Amygdala (tissue), 56 donors: ENCODE measurements around the gene OBSL1.

ENCODE experiments used
- DNase-seq, 56 donors: peaks; one replicate each; lab custom pipeline; 2025; lab: John Stamatoyannopoulos, UW

Gene OBSL1

GRCh38 chr2:219537657-219538488, 33.5 kb downstream of the OBSL1 start:
- DNase-seq, result no peak

GRCh38 chr2:219536967-219537366, 34.4 kb downstream of the OBSL1 start:
- no peak for DNase-seq

- DNase-seq, result no peak
Measured at GRCh38 chr2:219536425-219536824, 34.9 kb downstream of the OBSL1 start.

- no peak for DNase-seq
Measured at GRCh38 chr2:219533930-219534661, 37.2 kb downstream of the OBSL1 start.

GRCh38 chr2:219532378-219532649, 39.0 kb downstream of the OBSL1 start:
- no peak for DNase-seq

GRCh38 chr2:219531639-219532377, 39.5 kb downstream of the OBSL1 start:
- no peak for DNase-seq

GRCh38 chr2:219530048-219530963, 41.0 kb downstream of the OBSL1 start:
- peak; percentile 17 to 88 (median 74) for DNase-seq

- no peak for DNase-seq
Measured at GRCh38 chr2:219527472-219527871, 43.9 kb downstream of the OBSL1 start.

GRCh38 chr2:219527076-219527394, 44.3 kb downstream of the OBSL1 start:
- DNase-seq, result peak in 5 of 56 donors; percentile 9 to 34 (median 22)

GRCh38 chr2:219526320-219527075, 44.8 kb downstream of the OBSL1 start:
- DNase-seq, result no peak

- no peak for DNase-seq
Measured at GRCh38 chr2:219525533-219526232, 45.7 kb downstream of the OBSL1 start.

- no peak for DNase-seq
Measured at GRCh38 chr2:219524817-219525216, 46.5 kb downstream of the OBSL1 start.

- no peak for DNase-seq
Measured at GRCh38 chr2:219523031-219523671, 48.2 kb downstream of the OBSL1 start.

GRCh38 chr2:219522111-219523030, 49.0 kb downstream of the OBSL1 start:
- peak in 17 of 56 donors; percentile 4 to 40 (median 26) for DNase-seq

GRCh38 chr2:219521066-219521880, 50.1 kb downstream of the OBSL1 start:
- peak in 11 of 56 donors; percentile 8 to 40 (median 16) for DNase-seq

- DNase-seq, result no peak
Measured at GRCh38 chr2:219520079-219520478, 51.3 kb downstream of the OBSL1 start.

- no peak for DNase-seq
Measured at GRCh38 chr2:219519526-219519916, 51.8 kb downstream of the OBSL1 start.
